HepG2 (cell line): ENCODE measurements around the gene IKZF4. TPM values are rescaled to one million over a fixed set of nuclear protein-coding genes. Genes with fewer than 3 reads are reported as not detected.

Experiments
- ATAC-seq: fragments of 200-7000 bp; cut with Tn5 transposase; 3 replicates; pipeline ENCODE4 v1.9.1; 2020; ENCODE audit warnings: mild to moderate bottlenecking, moderate library complexity
- BruUV-seq: library from RNA; stranded (reverse); fragments of 400-500 nt; replicated peaks from 2 replicates; lab custom pipeline; 2021; lab: Mats Ljungman, UMichigan
- CTCF ChIA-PET: fragments of 300-600 bp; formaldehyde crosslinking; extraction: SDS; loops from one replicate; lab custom pipeline; 2021; ENCODE audit warnings: low total read pairs, inconsistent platforms, low intra/inter-chr PET ratio; lab: Yijun Ruan, JAX
- POLR2A ChIA-PET: fragments of 350-600 bp; sonication (Branson Sonifier 250); formaldehyde crosslinking; loops from one replicate; lab custom pipeline; 2020; ENCODE audit warnings: antibody characterized with exemption, inconsistent platforms; lab: Yijun Ruan, JAX
- DNase-seq: peaks from one replicate; pipeline ENCODE4 v3.0.0-alpha.2; 2015; ENCODE audit warnings: low spot score
- FAIRE-seq: peaks from 3 replicates; lab custom pipeline; 2011; peaks lifted over from hg19 to GRCh38; lab: Jason Lieb, UNC
- H2AFZ ChIP-seq: one replicate; pipeline ENCODE4 v1.6.1; 2011; ENCODE audit warnings: low read length, inconsistent platforms
- H3K27ac ChIP-seq: fragments of 300-600 bp; 3 replicates; pipeline ENCODE4 v1.8.0; 2011; ENCODE audit warnings: mixed run types, mild to moderate bottlenecking, mixed read lengths, low read length, inconsistent platforms; ENCODE audit not compliant: insufficient read depth; ENCODE audit errors: extremely low read length
- H3K27me3 ChIP-seq, 2 experiments: fragments of 200-600 bp in 1 of 2; 2 replicates in 1 of 2; 3 replicates in 1 of 2; pipeline versions ENCODE4 v1.6.0 to v1.8.0; 2011; ENCODE audit warnings: low read length in 2 of 2, mild to moderate bottlenecking in 2 of 2, moderate library complexity in 2 of 2, inconsistent platforms in 1 of 2; ENCODE audit not compliant: insufficient read depth in 2 of 2, control insufficient read depth in 1 of 2
- H3K36me3 ChIP-seq, 2 experiments: fragments of 200-600 bp in 1 of 2; replicated peaks in 1 of 2; 2 replicates in 1 of 2; 3 replicates in 1 of 2; pipeline versions ENCODE4 v1.5.1 to v1.8.0; 2011; ENCODE audit warnings: low read length in 2 of 2, inconsistent platforms in 1 of 2; ENCODE audit not compliant: insufficient read depth in 2 of 2, control insufficient read depth in 1 of 2
- H3K4me1 ChIP-seq: 2 replicates; pipeline ENCODE4 v1.5.1; 2012; ENCODE audit warnings: low read length, inconsistent platforms; ENCODE audit not compliant: insufficient read depth
- H3K4me2 ChIP-seq: 2 replicates; pipeline ENCODE4 v1.6.0; 2011; ENCODE audit warnings: low read depth, low read length, inconsistent platforms
- H3K4me3 ChIP-seq, 3 experiments: fragments of 200-600 bp in 1 of 3; sonication (generic), shearing (Covaris generic) in 1 of 3; replicated peaks in 1 of 3; 2 replicates each; pipeline ENCODE4 v1.5.1; 2011 to 2016; ENCODE audit warnings: low read length in 3 of 3, inconsistent platforms in 2 of 3, low read depth in 2 of 3, mild to moderate bottlenecking in 2 of 3, control low read depth in 1 of 3, mixed read lengths in 1 of 3; ENCODE audit not compliant: insufficient read depth in 1 of 3
- H3K79me2 ChIP-seq: one replicate; pipeline ENCODE4 v1.6.1; 2011; ENCODE audit warnings: low read length, inconsistent platforms; ENCODE audit not compliant: insufficient read depth
- H3K9ac ChIP-seq: 2 replicates; pipeline ENCODE4 v1.6.0; 2011; ENCODE audit warnings: mild to moderate bottlenecking, low read depth, low read length, inconsistent platforms; ENCODE audit not compliant: insufficient read depth
- H3K9me3 ChIP-seq: 2 replicates; pipeline ENCODE4 v1.5.1; 2012; ENCODE audit warnings: mild to moderate bottlenecking, low read length
- H4K20me1 ChIP-seq: 2 replicates; pipeline ENCODE4 v1.6.0; 2011; ENCODE audit warnings: inconsistent platforms, mild to moderate bottlenecking, low read length, moderate library complexity; ENCODE audit not compliant: insufficient read depth
- AHR ChIP-seq: IDR thresholded peaks from 2 replicates; pipeline ENCODE4 v1.6.1; 2018; ENCODE audit warnings: missing genetic modification reagents, missing compliant biosample characterization
- E2F2 ChIP-seq: sonication (generic); formaldehyde crosslinking; IDR thresholded peaks from 2 replicates; pipeline ENCODE4 v1.4.0; 2020; ENCODE audit warnings: missing genetic modification reagents, borderline replicate concordance
- FOXA1 ChIP-seq, 2 experiments: fragments of 450-650 bp in 1 of 2; sonication (generic) in 1 of 2; formaldehyde crosslinking in 1 of 2; IDR thresholded peaks; 2 replicates each; pipeline versions ENCODE4 v1.4.0 to v1.6.1; 2016 to 2020; ENCODE audit warnings: missing genetic modification reagents in 1 of 2
- SIX4 ChIP-seq: sonication (generic); formaldehyde crosslinking; IDR thresholded peaks from 2 replicates; pipeline ENCODE4 v1.4.0; 2020; ENCODE audit warnings: missing genetic modification reagents
- SOX13 ChIP-seq, 3 experiments: fragments of 450-650 bp in 1 of 3; sonication (generic) in 1 of 3; formaldehyde crosslinking in 1 of 3; IDR thresholded peaks in 2 of 3; conservative IDR thresholded peaks in 1 of 3; 2 replicates each; pipeline versions ENCODE4 v1.5.0 to v1.6.1; 2016 to 2020; ENCODE audit warnings: antibody characterized with exemption in 1 of 3, mild to moderate bottlenecking in 1 of 3, missing compliant biosample characterization in 1 of 3, missing genetic modification reagents in 1 of 3, moderate library complexity in 1 of 3
- ZNF672 ChIP-seq: sonication (generic); formaldehyde crosslinking; IDR thresholded peaks from 2 replicates; pipeline ENCODE4 v1.8.1; 2022; ENCODE audit warnings: missing genetic modification reagents
- ZNF687 ChIP-seq: sonication (generic); formaldehyde crosslinking; IDR thresholded peaks from 2 replicates; pipeline ENCODE4 v1.5.1; 2020; ENCODE audit warnings: mild to moderate bottlenecking, missing genetic modification reagents, moderate library complexity
- ZNF839 ChIP-seq: sonication (generic); formaldehyde crosslinking; IDR thresholded peaks from 2 replicates; pipeline ENCODE4 v1.4.0; 2020; ENCODE audit warnings: missing genetic modification reagents, mild to moderate bottlenecking, borderline replicate concordance
- WGBS: methylation state at CpG from one replicate; pipeline ENCODE4 v1.1.6; 2017; ENCODE audit warnings: low lambda C conversion rate; 5-methylcytosine and 5-hydroxymethylcytosine counted together
- in situ Hi-C: cut with HindIII; loops from 2 replicates; pipeline ENCODE4 v1.10.0; 2017; ENCODE audit warnings: low pct_unique_long_range_greater_than_20kb; ENCODE audit not compliant: extremely low pct_ligation_motif_present
- intact Hi-C: fragments of 100-400 bp; cut with micrococcal nuclease; formaldehyde crosslinking; loops from one replicate; pipeline ENCODE4 v1.10.0; 2022; ENCODE audit not compliant: unreplicated experiment
- polyA plus RNA-seq, 8 experiments: library from polyadenylated mRNA; depleted of rRNA in 3 of 8; stranded (reverse) in 7 of 8; unstranded in 1 of 8; fragments of >200 nt; fragmentation: Illumina TruSeq in 4 of 8; extraction: Trizol in 4 of 8; gene quantifications; 2 replicates each; pipeline versions ENCODE4 v1.2.1 to v1.2.3, GENCODE V29; 2011 to 2016; ENCODE audit warnings: low read depth in 4 of 8, missing spikeins in 1 of 8, mixed read lengths in 1 of 8; ENCODE audit not compliant: insufficient read depth in 1 of 8
- total RNA-seq, 5 experiments: library from RNA; depleted of rRNA; stranded (reverse); fragments of >200 nt; fragmentation: Illumina TruSeq; extraction: Trizol; gene quantifications; 2 replicates each; pipeline ENCODE4 v1.2.3, GENCODE V29; 2016; ENCODE audit warnings: low read depth in 1 of 5
- TF ChIP-seq, protein P1 (sequence below): sonication (generic); formaldehyde crosslinking; IDR thresholded peaks from 2 replicates; pipeline ENCODE4 v1.4.0; 2020; ENCODE audit warnings: mild to moderate bottlenecking, missing genetic modification reagents

The IKZF4 gene
- total and polyA plus RNA-seq, 2 of the 13 experiments (the other 11 are each of a cell fraction or from before 2014, with no cell fraction given) = 0.58 to 2.2 TPM

DNA sequence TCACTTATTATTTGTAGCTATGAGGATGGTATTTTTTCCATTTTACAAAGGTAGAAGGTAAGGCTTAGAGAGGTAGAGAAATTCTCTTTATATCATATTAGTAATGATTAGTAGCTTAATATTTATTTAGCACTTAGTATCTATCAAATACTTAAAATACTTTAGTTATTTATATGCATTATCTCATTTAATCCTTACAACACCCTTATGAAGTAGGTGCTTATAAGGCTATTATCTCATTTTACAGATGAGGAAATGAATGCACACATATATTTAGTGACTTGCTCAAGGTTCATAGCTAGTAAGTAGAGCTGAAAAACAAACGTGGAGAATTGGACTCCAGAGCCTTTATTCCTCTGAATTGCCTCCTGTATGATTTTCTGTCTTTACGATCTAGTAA lies 36.0 kb upstream of the IKZF4 start:
- H3K27ac ChIP-seq = no peak overlapping the region
- H3K4me2 ChIP-seq = no peak overlapping the region
- ChIA-PET CTCF (no interaction called here), POLR2A (interaction anchor here (0.7 to 5.6 kb wide), 5 partner anchors 11 to 99 kb away, joined by 3 to 45 read pairs (median 4); partner anchors contain the start of genes RAB5B and SUOX)
- intact Hi-C loops (no loop called here), in situ Hi-C loops (no loop called here)
- no peaks in the 10 kb centered on the region for H4K20me1 ChIP-seq
- no peaks in the 10 kb centered on the region for H3K27me3 ChIP-seq
- TF ChIP-seq SOX13 (IDR thresholded peaks at IDR 0.05) (no peak), SOX13 (CRISPR knock-in tag; conservative IDR thresholded peaks at IDR 0.05 in 1 of 2, IDR thresholded peaks at IDR 0.05 in 1 of 2) (no peak), ZNF839 (no peak), SIX4 (CRISPR knock-in tag) (no peak), ZNF687 (no peak), FOXA1 (IDR thresholded peaks at IDR 0.05) (no peak), FOXA1 (CRISPR knock-in tag; IDR thresholded peaks at IDR 0.05) (no peak), AHR (CRISPR knock-in tag) (no peak), E2F2 (CRISPR knock-in tag) (no peak), ZNF672 (no peak)
- TF ChIP-seq, protein P1, sequence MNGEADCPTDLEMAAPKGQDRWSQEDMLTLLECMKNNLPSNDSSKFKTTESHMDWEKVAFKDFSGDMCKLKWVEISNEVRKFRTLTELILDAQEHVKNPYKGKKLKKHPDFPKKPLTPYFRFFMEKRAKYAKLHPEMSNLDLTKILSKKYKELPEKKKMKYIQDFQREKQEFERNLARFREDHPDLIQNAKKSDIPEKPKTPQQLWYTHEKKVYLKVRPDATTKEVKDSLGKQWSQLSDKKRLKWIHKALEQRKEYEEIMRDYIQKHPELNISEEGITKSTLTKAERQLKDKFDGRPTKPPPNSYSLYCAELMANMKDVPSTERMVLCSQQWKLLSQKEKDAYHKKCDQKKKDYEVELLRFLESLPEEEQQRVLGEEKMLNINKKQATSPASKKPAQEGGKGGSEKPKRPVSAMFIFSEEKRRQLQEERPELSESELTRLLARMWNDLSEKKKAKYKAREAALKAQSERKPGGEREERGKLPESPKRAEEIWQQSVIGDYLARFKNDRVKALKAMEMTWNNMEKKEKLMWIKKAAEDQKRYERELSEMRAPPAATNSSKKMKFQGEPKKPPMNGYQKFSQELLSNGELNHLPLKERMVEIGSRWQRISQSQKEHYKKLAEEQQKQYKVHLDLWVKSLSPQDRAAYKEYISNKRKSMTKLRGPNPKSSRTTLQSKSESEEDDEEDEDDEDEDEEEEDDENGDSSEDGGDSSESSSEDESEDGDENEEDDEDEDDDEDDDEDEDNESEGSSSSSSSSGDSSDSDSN (CRISPR knock-in tag) = no peak
- 72% methylated on average over 2 of the region's 2 CpGs for WGBS
- no peak for FAIRE-seq
- no peaks in the 10 kb centered on the region for H3K79me2 ChIP-seq
- DNase-seq = no peak
- BruUV-seq = no TSS peak
- H3K9ac ChIP-seq = no peak overlapping the region
- H3K4me1 ChIP-seq = no peaks in the 10 kb centered on the region
- peaks cover 4 to 26% of the 10 kb centered on the region in 2 experiments; a peak in 4 of 5 replicates for H3K36me3 ChIP-seq
- no peak for ATAC-seq
- H2AFZ ChIP-seq = no peak overlapping the region
- H3K4me3 ChIP-seq = no peak overlapping the region
- no peaks in the 10 kb centered on the region for H3K9me3 ChIP-seq
